Measurements from ENCODE around the gene EEFSEC. TPM values are rescaled to one million over a fixed set of nuclear protein-coding genes. Genes with fewer than 3 reads are reported as not detected.

EEFSEC gene
- total RNA-seq, 1 experiment from 2014 or later = 21.3 TPM

GRCh38 chr3:128448491-128448890 lies 295.2 kb downstream of the EEFSEC start:
- BruUV-seq (replicated peaks) = no TSS peak
- CTCF ChIA-PET = no interaction called here

GRCh38 chr3:128449111-128449638 lies 295.9 kb downstream of the EEFSEC start:
- intact Hi-C loops (cut with micrococcal nuclease; ENCODE audit: unreplicated experiment) = no loop called here
- Histone ChIP-seq H3K4me1 (replicated peaks; ENCODE audit: insufficient read depth) (peaks cover 6% of the 10 kb centered on the region), H3K4me3 (no peak overlapping the region), H3K9me2 (ENCODE audit: insufficient read depth) (no peaks in the 10 kb centered on the region), H3K79me2 (ENCODE audit: low read depth) (no peaks in the 10 kb centered on the region), H2AFZ (no peak overlapping the region), H3K27me3 (ENCODE audit: insufficient read depth, low read depth) (no peaks in the 10 kb centered on the region), H3F3A (ENCODE audit: insufficient read depth, low read depth) (no peaks in the 10 kb centered on the region), H3K27ac (no peak overlapping the region), H4K20me1 (ENCODE audit: insufficient read depth) (no peaks in the 10 kb centered on the region), H3K4me2 (no peak overlapping the region), H3K36me3 (ENCODE audit: low read depth) (no peaks in the 10 kb centered on the region), H3K9me3 (ENCODE audit: insufficient read depth, low read depth) (no peaks in the 10 kb centered on the region)
- BruUV-seq (replicated peaks) = no TSS peak
- no peak for DNase-seq
- ChIA-PET CTCF (no interaction called here), POLR2A (ENCODE audit: unreplicated experiment) (no interaction called here)
- no peak for TF ChIP-seq CTCF (conservative IDR thresholded peaks at IDR 0.05)
- TF ChIP-seq EZH2 (IDR thresholded peaks at IDR 0.05; ENCODE audit: low read depth) = no peak

More at GRCh38 chr3:128448491-128448890, 295.2 kb downstream of the EEFSEC start:
- Histone ChIP-seq H3K79me2 (ENCODE audit: low read depth) (no peaks in the 10 kb centered on the region), H3K9me3 (ENCODE audit: insufficient read depth, low read depth) (no peaks in the 10 kb centered on the region), H3K4me1 (replicated peaks; ENCODE audit: insufficient read depth) (no peaks in the 10 kb centered on the region), H3K36me3 (ENCODE audit: low read depth) (no peaks in the 10 kb centered on the region), H3K9me2 (ENCODE audit: insufficient read depth) (no peaks in the 10 kb centered on the region), H3F3A (ENCODE audit: insufficient read depth, low read depth) (no peaks in the 10 kb centered on the region), H3K4me2 (no peak overlapping the region), H3K27me3 (ENCODE audit: insufficient read depth, low read depth) (no peaks in the 10 kb centered on the region), H3K4me3 (no peak overlapping the region), H3K27ac (no peak overlapping the region), H2AFZ (no peak overlapping the region), H4K20me1 (ENCODE audit: insufficient read depth) (no peaks in the 10 kb centered on the region)
- DNase-seq = no peak
- TF ChIP-seq CTCF (conservative IDR thresholded peaks at IDR 0.05) (no peak), EZH2 (IDR thresholded peaks at IDR 0.05; ENCODE audit: low read depth) (no peak)
- intact Hi-C loops (cut with micrococcal nuclease; ENCODE audit: unreplicated experiment) = no loop called here
- POLR2A ChIA-PET (ENCODE audit: unreplicated experiment) = no interaction called here

- POLR2A ChIA-PET (ENCODE audit: unreplicated experiment) = no interaction called here
- no peak overlapping the region for H2AFZ ChIP-seq
Observed at GRCh38 chr3:128452120-128452519, 298.8 kb downstream of the EEFSEC start.

More at GRCh38 chr3:128452120-128452519, 298.8 kb downstream of the EEFSEC start:
- H3K9me3 ChIP-seq (ENCODE audit: insufficient read depth, low read depth) = no peaks in the 10 kb centered on the region
- no peaks in the 10 kb centered on the region for H4K20me1 ChIP-seq (ENCODE audit: insufficient read depth)
- no peak for TF ChIP-seq CTCF (conservative IDR thresholded peaks at IDR 0.05)
- no peak overlapping the region for H3K27ac ChIP-seq
- no peak overlapping the region for H3K4me2 ChIP-seq
- no peaks in the 10 kb centered on the region for H3K27me3 ChIP-seq (ENCODE audit: insufficient read depth, low read depth)
- no peak for DNase-seq
- intact Hi-C loops (cut with micrococcal nuclease; ENCODE audit: unreplicated experiment) = no loop called here
- H3K9me2 ChIP-seq (ENCODE audit: insufficient read depth) = no peaks in the 10 kb centered on the region
- H3K36me3 ChIP-seq (ENCODE audit: low read depth) = no peaks in the 10 kb centered on the region
- CTCF ChIA-PET = interaction anchor here (0.9 kb wide), 1 partner anchor 17 kb away, joined by 3 read pairs; no protein-coding TSS in a partner anchor
- H3F3A ChIP-seq (ENCODE audit: insufficient read depth, low read depth) = no peaks in the 10 kb centered on the region
- BruUV-seq (replicated peaks) = no TSS peak
- no peaks in the 10 kb centered on the region for H3K79me2 ChIP-seq (ENCODE audit: low read depth)
- H3K4me1 ChIP-seq (replicated peaks; ENCODE audit: insufficient read depth) = peaks cover 12% of the 10 kb centered on the region
- no peak overlapping the region for H3K4me3 ChIP-seq
